ENCODE results near the gene S100A8. TPM values are rescaled to one million over a fixed set of nuclear protein-coding genes. Genes with fewer than 3 reads are reported as not detected.
"Not testable (repeated sequence)": the region's sequence is repeated elsewhere in the genome, so short reads cannot be mapped to it uniquely, and the experiment has no call there.

The S100A8 gene
- total RNA-seq, 1 experiment from 2014 or later, result not detected

DNA sequence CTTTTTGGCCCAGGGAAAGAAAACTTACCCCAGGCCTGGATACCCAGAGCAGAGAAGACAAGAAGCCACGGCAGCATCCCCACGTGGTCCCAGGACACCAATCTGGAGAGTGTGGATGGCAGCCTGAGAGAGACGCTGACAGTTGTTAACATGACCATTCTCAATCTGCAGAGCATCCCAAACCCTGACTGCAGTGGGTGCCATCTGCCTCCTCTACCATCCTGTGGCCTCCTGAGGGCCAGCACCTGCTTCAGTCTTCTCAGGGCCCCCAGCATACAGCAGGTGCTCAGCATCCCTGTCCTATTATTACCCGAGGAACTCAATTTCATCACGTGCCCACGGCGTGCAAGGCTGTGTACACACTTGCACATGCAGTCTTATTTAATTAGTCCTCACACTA is 43.0 kb downstream of the S100A8 start:
- DNase-seq (ENCODE audit: low spot score), result no peak

DNA sequence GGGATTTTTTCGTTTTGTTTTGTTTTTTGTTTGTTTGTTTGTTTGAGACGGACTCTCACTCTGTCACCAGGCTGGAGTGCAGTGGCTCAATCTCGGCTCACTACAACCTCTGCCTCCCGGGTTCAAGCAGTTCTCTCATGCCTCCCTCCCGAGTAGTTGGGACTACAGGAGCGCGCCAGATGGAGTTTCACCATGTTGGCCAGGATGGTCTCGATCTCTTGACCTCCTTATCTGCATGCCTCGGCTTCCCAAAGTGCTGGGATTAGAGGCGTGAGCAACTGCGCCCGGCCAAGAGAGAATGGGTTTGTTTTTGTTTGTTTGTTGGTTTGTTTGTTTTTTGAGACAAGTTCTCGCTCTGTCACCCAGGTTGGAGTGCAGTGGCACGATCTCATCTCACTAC is 43.8 kb downstream of the S100A8 start:
- DNase-seq (ENCODE audit: low spot score), result not testable (repeated sequence)

DNA sequence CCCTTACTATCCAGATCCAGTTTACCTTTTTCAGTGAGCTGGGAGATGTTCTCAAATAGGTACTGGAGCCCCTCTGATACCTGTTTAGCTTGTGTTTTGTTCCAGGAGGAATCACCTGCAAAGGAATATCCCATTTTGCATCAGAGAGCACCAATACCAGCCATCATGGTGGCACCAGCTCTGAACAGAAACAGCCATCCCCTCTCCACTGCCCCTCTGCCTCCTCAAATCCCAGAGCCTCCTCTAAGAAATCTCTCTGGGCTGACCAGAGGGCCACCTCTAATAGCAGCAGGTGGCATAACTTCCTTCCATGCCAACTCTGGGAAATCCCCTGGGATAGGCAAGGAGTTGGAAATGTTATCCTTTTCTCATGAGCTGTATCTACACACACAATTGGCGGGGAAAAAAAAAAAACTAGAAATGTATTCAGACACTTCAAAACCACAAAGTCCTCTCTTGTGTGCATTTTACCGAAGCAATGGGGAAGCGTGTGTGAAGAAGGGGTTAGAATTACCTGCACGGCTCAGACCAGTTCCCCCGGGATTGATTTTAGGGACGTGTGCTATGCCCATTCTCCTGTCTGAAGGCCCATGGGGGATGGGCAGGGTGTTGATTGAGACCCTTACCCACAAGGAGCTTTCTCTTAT is 44.7 kb downstream of the S100A8 start:
- DNase-seq (ENCODE audit: low spot score), result no peak

DNA sequence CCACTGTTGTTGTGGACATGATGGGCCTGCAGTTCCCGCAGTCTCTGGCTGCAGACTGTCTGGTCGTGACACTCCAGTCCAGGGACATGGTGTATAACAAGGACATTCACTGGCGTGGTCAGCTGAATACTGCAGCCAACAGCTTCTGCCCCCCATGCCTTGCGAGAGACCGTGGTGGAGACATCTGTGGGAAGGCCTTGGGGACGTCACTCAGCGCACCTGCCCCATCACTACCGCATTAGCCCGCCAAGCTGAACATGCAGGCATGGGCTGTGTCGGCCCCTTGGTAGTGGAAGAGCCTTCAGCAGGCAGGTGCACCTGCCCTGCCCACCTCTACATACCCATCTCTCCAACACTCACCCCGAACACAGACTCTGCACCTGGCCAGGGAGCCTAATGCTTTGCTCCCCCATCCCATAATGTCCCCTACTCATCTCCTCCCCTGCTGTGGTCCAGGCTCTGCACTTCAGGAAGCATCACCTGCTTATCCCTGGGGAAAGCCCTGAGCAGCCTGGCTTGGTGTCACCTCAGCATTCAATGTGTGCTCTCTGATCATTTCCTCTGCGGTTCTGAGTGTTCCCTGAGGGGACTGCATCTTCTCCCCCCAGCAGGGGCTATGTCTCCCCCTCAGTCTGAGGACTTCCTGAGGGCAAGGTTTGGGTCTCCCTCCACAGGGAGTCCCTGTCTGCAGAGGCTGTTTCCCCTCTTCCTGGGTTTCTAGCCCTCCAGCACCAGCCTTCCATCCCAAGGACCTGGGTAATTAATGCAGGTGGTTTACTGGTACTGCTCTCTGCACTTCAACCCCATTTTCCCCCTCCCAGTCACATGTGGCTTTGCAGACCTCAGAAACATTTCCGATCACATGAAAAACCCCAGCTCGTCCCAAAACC is 45.4 kb downstream of the S100A8 start:
- DNase-seq (ENCODE audit: low spot score), result no peak

DNA sequence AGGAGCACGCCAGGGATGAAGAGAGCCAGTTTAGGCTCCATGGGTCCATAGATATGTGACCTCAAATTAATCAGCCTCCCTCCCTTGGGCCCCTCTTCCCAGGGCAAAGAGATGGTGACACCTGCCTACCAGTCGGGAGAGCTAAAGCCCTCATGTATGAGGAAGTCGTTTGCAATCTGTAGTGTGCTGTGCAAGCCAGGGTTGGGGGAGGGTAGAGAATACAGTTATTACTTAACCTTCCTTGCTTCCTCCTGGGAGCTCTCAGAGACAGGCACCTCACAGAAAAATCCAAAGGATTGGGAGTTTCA is 46.2 kb downstream of the S100A8 start:
- DNase-seq (ENCODE audit: low spot score), result no peak

DNA sequence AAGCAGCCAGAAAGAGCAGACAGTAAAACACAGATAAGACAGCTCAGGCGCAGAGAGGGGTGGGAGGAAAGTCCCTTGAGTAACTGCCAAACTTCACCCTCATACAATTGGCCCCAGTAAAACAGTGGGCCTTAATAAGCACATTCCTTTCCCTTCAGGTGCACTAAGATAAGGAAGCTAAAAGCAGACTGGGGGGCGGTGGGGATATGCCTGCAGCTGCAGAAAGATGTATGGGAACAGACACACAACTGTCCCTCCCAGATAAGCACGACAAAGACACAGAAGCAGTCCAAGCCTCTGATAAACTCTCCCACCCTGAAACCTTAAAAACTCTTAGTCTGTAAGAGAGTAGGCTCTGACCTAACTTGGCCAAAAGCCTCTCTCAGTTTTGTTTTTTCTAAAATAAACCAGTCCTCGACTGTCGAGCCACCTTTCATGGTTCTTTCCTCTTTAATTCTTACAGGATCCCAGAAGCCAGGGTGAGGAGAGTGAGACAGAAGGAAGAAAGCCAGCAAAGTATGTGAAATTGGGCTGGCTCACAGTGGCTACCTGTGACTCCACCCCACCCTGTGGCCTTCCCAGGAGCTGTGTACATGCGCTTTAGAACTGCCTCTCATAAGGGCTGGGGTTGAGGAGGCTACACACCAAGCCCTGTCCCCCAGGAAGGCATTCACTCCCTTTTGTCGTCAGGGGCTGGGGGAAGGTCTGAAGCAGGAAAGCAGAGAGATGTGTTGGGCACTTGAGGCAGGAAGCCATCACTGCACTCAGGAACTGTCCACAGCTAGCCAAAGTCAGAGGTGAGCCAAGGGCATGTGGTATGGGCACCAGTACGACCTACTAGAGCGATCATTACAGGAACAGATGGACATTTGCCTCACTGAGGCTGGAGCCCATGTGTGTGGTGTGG is 46.8 kb downstream of the S100A8 start:
- DNase-seq (ENCODE audit: low spot score), result no peak

DNA sequence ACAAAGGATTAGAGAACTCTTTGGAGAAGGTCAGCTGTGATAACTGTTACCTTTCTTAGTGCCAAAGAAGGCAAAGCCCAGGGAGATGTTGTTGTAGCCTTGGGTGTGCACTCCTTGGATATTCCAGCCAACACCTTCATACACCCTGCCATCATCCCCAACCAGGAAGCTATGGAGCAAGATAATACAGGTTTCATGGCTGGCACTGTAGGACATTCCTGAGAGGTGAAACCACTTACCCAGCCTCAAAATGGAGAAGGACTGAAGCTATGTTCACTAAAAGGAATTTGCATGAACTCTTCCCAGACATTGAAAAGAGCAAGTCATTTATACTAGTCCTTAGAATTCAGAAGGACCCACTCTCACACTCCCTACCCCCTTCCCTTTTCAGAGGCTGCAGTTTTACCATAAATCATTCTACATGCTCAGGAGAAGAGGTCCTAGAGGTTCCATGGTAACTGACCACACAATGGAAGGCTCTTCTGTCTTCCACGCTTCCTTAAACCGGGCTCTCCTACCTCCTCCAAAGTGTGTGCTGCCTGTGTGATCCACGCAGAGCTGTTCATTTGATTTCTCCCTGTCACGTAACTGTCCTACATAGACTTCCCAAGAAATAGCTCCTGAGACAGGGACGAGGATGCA is 47.7 kb downstream of the S100A8 start:
- DNase-seq (ENCODE audit: low spot score), result no peak

DNA sequence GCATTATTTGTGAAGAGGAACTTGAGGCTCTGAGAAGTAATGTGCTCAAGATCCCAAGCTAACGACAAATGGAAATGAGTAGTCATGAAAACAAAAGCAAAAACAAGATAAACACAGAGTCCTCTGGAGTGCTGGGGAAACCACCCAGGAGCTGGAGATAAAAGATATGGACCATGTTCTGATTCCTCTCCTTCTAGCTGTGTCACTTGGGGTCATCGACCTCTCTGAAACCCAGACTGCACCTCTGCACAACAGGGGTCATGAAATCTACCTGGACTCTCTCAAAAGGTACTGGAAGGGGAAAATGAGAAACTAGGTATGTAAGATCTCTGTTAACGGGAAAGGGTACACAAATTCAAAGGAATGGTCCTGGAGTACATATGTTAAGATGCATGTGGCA is 48.7 kb downstream of the S100A8 start:
- no peak for DNase-seq (ENCODE audit: low spot score)

DNA sequence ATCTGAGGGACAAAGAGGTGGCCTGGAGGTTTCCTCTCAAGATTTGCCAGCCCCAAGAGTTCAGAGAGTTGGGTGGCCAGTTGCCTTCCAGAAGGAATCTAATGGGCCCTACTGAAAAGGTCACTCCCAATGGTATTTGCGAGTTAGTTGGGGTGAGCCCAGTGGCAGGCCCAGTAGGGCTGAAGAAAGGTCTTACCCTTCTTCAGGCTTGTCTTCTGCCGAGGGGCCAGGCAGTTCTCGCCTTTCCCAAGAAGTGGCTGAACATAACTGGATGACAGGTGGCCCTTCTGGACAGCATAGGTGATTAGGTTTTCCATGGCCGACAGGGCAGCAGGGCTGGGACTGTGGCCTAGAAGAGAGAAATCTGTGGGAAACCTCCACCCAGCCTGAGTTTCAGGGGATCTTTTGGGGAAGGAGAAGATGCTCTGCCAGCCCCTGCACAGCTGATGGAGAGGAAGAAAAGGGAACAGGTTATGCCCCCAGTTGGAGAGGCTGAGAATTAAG is 49.4 kb downstream of the S100A8 start:
- DNase-seq (ENCODE audit: low spot score), result no peak

DNA sequence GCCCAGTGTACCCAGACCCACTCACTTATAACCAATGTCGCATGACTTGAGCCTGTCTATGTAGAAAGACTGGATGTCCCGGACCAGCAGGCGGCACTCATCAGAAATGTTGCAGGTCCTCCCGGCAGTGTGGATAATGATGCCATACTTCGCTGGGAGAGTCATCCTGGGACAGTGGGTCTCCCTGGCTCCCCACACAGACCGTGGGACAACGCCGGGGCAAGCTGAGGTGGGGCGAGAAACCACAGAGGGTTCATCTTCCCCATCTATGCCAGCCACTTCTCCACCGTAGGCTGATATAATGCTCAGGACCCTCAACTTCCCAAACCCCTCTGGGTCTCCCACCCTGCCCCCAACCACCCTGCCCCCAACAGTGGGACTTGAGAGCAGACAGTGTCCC is 50.5 kb downstream of the S100A8 start:
- DNase-seq (ENCODE audit: low spot score), result no peak

Other genes starting within 250 kb of the S100A8 start
- not detected in 2 replicates for gene SPRR2G, start 240.2 kb downstream of the S100A8 start, total RNA-seq (2014; rRNA removed; shearing (Covaris generic))
- not detected in 2 replicates for gene LELP1, start 187.6 kb downstream of the S100A8 start, total RNA-seq (2014; rRNA removed; shearing (Covaris generic))
- not detected in 2 replicates for gene PRR9, start 173.5 kb downstream of the S100A8 start, total RNA-seq (2014; rRNA removed; shearing (Covaris generic))
- not detected in 2 replicates for gene LORICRIN, start 131.4 kb downstream of the S100A8 start, total RNA-seq (2014; rRNA removed; shearing (Covaris generic))
- not detected in 2 replicates for gene PGLYRP3, start 78.1 kb downstream of the S100A8 start, total RNA-seq (2014; rRNA removed; shearing (Covaris generic))
- not detected in 2 replicates for gene PGLYRP4, start 42.2 kb downstream of the S100A8 start, total RNA-seq (2014; rRNA removed; shearing (Covaris generic))
- gene S100A9, start 33.2 kb downstream of the S100A8 start, total RNA-seq (2014; rRNA removed; shearing (Covaris generic)), result 0.74 TPM in 1 of 2 replicates, not detected in the other
- gene S100A12, start 15.5 kb downstream of the S100A8 start, total RNA-seq (2014; rRNA removed; shearing (Covaris generic)), result not detected in 2 replicates
- gene S100A7A, start 25.4 kb upstream of the S100A8 start, total RNA-seq (2014; rRNA removed; shearing (Covaris generic)), result not detected in 2 replicates
- not detected in 2 replicates for gene S100A7, start 69.6 kb upstream of the S100A8 start, total RNA-seq (2014; rRNA removed; shearing (Covaris generic))
- gene S100A6, start 144.9 kb upstream of the S100A8 start, total RNA-seq (2014; rRNA removed; shearing (Covaris generic)), result 469 and 852 TPM in 2 replicates
- gene S100A5, start 149.9 kb upstream of the S100A8 start, total RNA-seq (2014; rRNA removed; shearing (Covaris generic)), result not detected in 2 replicates
- 33.4 and 36.2 TPM in 2 replicates for gene S100A4, start 154.7 kb upstream of the S100A8 start, total RNA-seq (2014; rRNA removed; shearing (Covaris generic))
- gene S100A3, start 158.2 kb upstream of the S100A8 start, total RNA-seq (2014; rRNA removed; shearing (Covaris generic)), result 5.2 and 5.3 TPM in 2 replicates
- 17.8 and 33.2 TPM in 2 replicates for gene S100A2, start 174.8 kb upstream of the S100A8 start, total RNA-seq (2014; rRNA removed; shearing (Covaris generic))
- 25.1 and 35.9 TPM in 2 replicates for gene S100A16, start 222.1 kb upstream of the S100A8 start, total RNA-seq (2014; rRNA removed; shearing (Covaris generic))
- not detected in 2 replicates for gene S100A14, start 225.3 kb upstream of the S100A8 start, total RNA-seq (2014; rRNA removed; shearing (Covaris generic))
- gene S100A13, start 236.4 kb upstream of the S100A8 start, total RNA-seq (2014; rRNA removed; shearing (Covaris generic)), result 160 and 175 TPM in 2 replicates
- 0.91 TPM in 1 of 2 replicates, not detected in the other for gene S100A1, start 237.4 kb upstream of the S100A8 start, total RNA-seq (2014; rRNA removed; shearing (Covaris generic))
- gene CHTOP, start 243.0 kb upstream of the S100A8 start, total RNA-seq (2014; rRNA removed; shearing (Covaris generic)), result 39.3 and 42.6 TPM in 2 replicates